ENCODE results near the gene UBE2S.

- TF ChIP-seq CTCF (IDR thresholded peaks at IDR 0.05) = no peak
- TF ChIP-seq EZH2 (IDR thresholded peaks at IDR 0.05; ENCODE audit: borderline replicate concordance, insufficient read depth, low read depth, low read length, poor library complexity, severe bottlenecking) = no peak
Measured at GRCh38 chr19:55362990-55363716, 44.4 kb downstream of the UBE2S start, which contains the start of gene GARIN5B.
